GM19455 (cell line): Measurements from ENCODE around the gene TMEM217.

Source experiments
- ATAC-seq: cut with Tn5 transposase; IDR thresholded peaks from one replicate; pipeline ENCODE4 v1.9.1; 2021; ENCODE audit not compliant: unreplicated experiment

Gene TMEM217

DNA sequence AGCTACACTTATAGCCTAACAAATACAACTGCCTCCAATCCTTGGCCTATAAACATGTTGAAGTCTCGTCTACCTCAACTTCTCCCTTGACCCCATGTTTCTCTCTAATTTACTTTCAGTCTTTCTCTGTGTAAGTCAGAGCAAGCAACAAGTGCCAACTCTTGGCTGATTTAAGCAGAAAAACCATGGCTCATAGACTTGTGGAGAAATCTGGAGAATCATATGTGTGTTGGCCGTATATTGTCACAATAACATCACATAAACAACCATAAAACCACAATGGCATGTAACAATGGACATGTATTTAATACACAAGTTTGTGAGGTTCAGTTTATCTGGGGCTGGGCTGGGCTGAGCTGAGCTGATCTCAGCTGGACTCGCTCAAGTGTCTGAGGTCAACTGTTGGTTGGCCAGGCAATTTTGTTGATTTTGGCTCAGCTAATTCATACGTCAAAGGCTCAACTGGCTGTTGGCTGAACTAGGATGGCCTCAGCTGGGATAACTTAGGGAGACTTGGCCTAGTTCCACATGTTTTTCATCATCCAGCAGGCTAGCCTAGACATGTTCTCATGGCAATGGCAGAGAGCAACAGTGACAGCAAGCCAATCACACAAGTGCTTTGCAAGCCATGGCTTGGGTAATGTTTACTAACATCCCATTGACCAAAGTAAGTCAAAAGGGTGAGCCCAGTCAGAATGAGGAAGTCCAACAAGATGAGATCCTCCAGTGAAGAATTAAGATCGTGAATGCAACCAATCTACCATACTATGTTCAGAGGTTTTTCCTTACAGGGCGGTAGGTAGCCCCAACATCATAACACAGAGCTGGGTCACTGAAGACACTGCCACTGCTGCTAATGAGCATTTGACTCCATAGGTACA, 13.3 kb downstream of the TMEM217 start:
- no peak for ATAC-seq

GRCh38 chr6:37243816-37244370, 14.1 kb downstream of the TMEM217 start:
- ATAC-seq, result no peak

DNA sequence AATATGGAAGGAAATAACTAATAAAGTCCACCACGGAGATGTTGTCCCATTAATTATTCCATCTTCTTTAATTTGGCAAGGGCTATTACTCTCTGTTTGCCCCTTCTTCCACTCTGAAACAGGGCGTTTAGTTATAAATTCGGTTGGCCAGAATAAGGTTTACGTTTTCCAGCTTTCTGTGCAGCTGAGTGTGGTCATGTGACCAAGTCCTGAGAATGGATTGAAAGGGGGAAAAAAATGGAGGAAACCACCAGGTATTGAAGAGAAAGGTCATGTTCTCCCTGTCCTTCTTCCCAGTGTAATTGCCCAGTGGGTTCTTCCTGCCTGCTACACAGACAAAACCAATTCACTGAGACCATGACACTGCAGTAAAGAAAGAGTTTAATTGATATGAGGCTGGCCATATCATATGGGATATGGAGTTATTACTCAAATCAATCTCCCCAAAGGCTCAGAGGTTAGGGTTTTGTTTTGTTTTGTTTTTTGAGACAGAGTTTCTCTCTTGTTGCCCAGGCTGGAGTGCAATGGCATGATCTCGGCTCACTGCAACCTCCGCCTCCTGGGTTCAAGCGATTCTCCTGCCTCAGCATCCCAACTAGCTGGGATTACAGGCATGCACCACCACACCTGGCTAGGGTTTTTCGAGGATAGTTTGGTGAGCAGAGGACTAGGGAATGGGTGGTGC, 14.7 kb downstream of the TMEM217 start:
- no peak for ATAC-seq

- no peak for ATAC-seq
Observed at GRCh38 chr6:37242429-37243052, 15.4 kb downstream of the TMEM217 start.

DNA sequence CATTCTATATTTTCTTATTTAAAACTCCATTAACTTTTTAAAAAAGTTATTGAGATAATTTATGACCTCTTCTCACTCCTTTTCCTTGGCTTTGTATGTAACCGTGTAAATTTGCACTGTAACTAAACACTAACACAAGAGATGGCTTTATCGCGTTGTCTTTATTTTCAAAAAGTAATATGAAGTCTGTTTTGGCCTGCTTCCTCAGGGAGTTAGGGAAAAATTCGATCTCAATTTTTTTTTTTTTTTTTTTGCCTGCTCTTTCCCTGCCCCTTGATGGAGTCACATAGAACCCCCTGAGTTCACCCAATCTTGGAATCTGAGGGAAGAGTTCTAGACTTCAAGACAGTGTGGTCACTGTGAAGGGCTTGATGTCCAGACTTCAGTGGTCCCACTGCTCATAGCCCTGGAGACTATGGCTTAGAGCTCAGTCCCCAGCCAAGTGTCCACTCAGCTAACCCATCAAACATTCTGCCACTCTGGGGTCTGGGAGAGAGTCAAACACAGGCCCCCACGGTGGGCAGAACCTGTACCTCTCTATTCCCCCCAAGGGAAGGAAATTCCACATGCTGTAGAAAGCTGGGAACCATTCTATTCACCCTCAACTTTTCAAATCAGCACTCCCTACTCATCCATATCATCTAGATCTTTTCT, 16.0 kb downstream of the TMEM217 start:
- ATAC-seq, result no peak

DNA sequence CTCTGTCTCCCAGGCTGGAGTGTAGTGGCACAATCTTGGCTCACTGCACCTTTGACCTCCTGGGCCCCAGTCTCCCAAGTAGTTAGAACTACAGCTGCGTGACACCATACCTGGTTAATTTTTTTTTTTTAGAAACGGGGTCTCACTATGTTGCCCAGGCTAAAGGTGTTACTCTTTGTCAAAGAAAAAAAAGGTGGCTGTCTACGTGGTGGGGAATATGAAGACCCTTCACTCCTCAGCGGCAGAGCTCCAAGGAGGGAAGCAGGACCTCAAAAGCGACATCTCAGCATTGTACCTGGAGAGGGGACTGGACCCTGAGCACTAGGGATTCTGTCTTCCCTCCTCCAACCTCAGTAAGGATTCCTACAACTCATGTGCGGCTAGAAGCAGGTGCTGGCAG, 16.8 kb downstream of the TMEM217 start:
- ATAC-seq, result no peak

GRCh38 chr6:37239950-37240713, 17.8 kb downstream of the TMEM217 start:
- ATAC-seq, result no peak

DNA sequence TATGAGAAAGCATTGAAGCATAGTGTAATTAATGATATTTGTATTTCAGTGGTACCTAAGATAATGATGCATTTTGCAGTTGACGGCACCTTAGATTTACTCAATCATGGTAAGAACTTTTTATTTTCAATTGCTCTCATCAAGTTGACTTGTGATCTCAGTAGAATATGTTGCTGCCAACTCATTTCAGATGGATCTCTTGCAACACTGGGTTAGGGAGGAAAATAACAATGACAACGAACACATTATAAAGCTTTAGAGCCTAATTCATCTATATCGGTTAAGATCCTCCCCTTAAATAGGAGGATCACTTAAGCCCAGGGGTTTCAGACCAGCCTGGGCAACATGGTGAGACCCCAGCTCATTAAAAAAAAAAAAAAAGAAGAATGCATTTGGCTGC, 18.4 kb downstream of the TMEM217 start:
- no peak for ATAC-seq

DNA sequence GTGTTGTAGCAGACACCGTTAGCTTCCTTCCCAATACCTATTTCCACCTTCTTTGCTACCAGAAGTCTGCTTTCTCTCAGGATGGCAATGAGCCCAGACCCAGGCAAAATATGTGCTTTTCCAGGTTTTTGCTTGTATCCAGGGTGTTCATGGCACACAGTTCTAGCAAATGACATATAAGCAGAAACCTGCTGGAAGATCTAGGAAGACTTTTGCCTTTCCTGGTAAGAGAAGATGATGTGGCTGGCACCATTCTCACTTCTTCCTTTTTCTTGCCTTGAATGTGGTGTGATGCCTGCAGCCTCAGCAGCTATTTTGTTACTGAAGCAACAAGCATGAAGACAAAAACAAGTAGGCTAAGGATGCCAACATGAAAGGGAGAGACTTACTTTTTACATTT, 19.6 kb downstream of the TMEM217 start:
- ATAC-seq, result no peak

- ATAC-seq, result no peak
Observed at GRCh38 chr6:37237789-37238188, 20.2 kb downstream of the TMEM217 start.

DNA sequence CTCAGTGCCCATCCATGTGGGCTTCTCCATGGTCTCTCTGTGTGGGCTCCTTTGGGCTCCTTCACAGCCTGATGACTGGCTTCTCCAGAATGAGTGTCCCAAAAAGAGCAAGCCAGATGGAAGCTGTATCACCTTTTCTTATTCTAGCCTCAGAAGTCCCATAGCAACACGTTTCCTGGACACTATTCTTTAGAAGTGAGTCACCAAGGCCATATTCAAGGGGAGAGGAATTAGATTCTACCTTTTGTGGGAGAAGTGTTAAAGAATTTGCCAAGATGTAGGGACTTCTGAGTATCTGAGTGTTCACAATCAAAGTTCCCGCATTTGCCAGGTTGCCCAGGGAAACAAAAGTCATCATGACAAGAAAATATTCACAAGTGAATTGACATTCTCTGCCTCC, 21.0 kb downstream of the TMEM217 start:
- ATAC-seq, result no peak

- ATAC-seq, result no peak
Observed at GRCh38 chr6:37233541-37233940, 24.4 kb downstream of the TMEM217 start.

DNA sequence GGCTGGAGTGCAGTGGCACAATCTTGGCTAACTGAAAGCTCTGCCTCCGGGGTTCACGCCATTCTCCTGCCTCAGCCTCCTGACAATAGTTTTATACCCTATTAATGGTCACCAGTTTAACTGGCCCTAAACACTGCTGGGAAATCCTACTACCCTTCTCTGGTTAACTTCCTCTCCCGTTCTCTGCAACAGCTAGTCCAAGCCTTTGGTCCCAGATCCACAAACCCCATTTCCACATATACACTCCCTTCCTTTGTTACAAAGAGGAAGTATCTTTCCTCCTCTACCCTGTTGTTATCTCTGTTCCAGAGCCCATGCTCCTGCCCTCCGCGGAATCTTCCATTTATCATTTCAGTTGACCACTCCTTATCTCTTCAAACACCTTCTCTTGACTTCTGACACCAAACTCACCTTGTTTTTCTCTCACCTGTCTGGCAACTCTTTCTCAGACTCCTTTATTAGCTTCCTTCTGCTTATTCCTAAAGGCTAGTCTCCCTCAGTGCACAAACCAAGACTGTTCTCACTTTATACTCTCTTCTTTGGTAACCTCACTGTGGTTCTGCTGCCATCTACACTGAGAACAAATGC, 25.4 kb downstream of the TMEM217 start:
- ATAC-seq, result no peak

GRCh38 chr6:37230104-37230503, 27.8 kb downstream of the TMEM217 start:
- no peak for ATAC-seq

DNA sequence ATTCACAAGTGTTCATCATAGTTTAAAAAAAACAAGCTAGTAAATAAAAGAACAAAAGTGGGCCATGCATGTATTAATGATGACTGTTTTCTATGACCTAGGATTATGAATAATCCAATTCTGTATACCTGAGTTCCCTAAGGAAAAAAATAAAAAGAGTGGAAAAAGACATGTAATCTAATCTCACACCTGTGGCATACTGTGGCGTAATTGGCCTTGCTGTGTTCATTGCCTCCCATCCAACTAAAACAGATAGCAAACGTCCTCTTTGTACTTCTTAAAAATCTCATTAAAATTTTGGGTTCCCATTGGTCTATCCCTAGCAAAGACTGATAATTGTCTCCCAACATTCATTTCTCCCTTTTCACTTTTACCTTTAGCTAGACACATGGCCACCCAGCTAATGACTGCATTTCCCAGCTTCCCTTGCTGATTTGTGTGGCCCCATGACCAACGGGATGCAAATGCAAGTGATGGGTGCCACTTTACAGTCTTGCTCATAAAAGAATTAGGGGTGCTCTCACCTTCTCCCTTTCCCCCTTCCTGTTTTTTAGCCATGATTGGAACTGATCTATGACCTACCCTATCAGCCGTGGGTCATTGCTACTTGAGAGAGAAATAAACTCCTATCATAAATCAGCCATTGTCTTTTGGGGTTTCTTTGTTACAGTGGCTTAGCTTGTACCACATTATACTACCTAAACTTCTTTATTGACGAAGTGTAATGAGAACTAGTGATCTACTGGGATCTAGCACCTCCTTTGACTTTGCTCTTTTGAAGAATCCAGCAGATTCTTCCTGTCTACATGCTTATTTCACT, 32.4 kb downstream of the TMEM217 start:
- no peak for ATAC-seq

- no peak for ATAC-seq
Observed at GRCh38 chr6:37222992-37223391, 35.0 kb downstream of the TMEM217 start.

DNA sequence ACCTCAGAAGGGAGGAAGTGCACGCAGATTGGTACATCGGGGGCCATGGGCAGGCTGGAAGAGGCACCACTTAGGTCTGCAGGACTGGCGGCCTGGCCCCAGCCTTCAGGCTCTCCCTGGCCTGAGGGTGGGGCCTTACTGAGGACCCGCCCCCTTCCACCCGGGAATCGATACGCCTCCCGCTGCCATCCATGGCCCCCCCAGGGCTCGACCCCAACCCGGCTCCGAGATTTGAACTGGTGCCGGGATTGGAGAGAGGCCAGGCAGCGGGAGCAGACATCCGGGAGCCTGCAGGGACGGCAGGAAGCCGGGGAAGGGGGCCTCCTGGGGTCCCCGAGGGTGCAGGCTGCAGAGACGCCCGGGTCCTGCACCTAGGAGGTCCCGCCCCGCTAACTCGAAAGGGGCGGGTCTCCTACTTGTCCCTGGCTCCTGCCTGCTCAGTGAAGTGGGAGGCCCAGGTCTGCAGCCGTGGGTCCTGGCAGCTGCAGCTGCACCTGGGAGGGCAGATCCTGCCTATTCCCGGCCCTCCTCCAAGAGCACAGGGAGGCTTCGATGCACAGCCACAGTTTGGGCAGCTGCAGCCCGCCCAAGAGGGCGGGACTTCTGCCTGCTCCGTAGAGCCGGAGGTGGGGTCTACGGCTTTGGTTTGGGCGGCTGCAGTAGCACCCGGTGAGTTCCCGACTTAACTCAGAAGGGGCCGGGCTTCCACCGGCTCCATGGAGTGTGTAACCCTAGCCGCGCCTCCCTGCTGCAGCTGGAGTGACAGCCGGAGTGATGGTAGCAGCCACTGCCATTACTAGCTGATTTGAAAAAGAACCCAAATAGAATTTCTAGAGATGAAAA, 35.6 kb downstream of the TMEM217 start:
- peak; percentile 90 for ATAC-seq

- ATAC-seq, result no peak
Observed at GRCh38 chr6:37221585-37222124, 36.3 kb downstream of the TMEM217 start.
